Stimulated activated CD4-positive, alpha-beta T cell treated with anti-CD3 and anti-CD28 coated beads, TNF-alpha, amount 100 ng/mL, for 24 hours (primary cell): ENCODE data around the gene PALB2.
A peak's percentile ranks its signal among the peaks of the same experiment; 100 is the strongest.
"Not testable (repeated sequence)": the region's sequence is repeated elsewhere in the genome, so short reads cannot be mapped to it uniquely, and the experiment has no call there.

ENCODE experiments used
- DNase-seq, 3 experiments: peaks; one replicate each; pipeline ENCODE4 v3.0.0-alpha.2; 2020; ENCODE audit warnings: low read depth in 3 of 3

Gene PALB2

DNA sequence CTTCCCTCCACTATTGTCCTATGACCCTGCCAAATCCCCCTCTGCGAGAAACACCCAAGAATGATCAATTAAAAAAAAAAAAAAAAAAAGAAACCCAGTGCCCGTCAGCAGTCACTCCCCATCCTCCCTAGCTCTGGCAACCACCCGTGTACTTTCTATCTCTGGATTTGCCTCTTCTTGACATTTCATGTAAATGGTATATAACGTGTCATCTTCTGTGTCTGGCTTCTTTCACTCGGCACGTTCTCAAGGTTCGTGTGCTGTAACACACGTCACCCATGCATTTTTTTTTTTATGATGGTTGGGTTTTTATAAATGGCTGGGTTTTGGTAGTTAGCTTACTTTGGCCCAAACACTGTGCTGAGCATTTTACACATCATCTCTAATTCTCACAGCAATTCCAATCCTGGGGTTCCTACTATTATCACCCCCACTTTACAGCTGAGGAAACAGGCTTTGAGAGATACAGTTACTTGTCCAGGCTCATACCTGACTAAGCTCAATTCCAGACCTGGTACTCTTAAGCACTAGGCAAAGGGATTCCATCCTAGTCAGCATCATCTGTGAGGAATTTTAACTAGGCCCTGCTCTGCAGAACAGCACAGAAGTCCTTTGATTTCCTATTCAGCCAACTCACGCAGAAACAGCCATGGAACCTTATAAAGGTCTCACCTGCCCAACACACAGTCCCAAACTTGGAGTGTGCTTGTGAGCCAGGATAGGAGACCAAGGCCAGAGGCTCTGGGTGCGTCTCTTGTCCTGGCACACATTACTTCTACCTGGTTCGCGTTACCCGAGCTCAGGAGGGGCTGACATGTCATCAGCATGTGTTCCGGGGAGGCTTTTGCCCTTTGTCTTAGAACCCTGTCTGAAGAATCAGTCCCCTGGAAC lies 56.7 kb downstream of the PALB2 start:
- DNase-seq: no peak

DNA sequence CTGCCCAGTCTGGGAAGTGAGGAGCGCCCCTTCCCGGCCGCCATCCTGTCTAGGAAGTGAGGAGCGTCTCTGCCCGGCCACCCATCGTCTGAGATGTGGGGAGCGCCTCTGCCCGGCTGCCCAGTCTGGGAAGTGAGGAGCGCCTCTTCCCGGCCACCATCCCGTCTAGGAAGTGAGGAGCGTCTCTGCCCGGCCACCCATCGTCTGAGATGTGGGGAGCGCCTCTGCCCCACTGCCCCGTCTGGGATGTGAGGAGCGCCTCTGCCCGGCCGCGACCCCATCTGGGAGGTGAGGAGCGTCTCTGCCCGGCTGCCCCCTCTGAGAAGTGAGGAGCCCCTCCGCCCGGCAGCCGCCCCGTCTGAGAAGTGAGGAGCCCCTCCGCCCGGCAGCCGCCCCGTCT lies 57.8 kb downstream of the PALB2 start:
- DNase-seq: not testable (repeated sequence)

DNA sequence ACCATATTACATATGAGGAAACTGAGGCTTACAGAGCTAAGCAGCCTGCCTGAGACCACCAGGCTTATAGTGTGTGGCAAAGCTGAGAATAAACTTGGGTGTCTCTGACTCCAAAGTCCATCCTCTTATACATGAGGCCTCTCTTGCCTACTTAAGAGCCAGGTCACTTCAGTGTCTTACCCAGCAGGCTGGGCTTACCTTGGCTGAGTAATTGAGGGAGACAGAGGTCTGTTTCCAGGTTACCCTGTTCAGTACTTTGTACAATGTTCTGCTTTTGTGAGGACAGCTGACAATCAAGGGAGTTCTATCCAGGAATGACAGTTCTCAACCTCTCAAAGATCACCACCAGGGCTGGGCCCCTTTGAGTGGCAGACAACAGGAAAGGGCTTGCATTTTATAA lies 59.3 kb downstream of the PALB2 start:
- no peak for DNase-seq

DNA sequence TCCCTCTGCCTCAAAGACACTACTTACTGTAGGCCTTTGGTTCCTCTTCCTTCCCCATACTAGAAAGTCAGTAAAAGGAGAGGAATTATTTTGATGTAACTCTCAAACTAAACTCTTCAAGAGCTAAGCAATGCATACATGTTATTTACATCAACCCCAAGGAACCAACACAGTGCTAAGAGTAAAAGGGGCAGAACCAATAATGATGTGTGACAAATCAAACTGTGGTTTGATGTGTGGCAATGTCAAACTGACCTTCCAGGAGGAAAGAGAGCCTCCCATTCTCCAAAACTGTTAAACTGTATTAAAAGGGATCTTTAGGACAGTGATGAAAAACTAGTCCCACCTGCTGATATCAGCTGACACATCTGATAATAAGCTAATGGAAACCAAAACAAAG lies 60.7 kb downstream of the PALB2 start:
- DNase-seq: no peak

DNA sequence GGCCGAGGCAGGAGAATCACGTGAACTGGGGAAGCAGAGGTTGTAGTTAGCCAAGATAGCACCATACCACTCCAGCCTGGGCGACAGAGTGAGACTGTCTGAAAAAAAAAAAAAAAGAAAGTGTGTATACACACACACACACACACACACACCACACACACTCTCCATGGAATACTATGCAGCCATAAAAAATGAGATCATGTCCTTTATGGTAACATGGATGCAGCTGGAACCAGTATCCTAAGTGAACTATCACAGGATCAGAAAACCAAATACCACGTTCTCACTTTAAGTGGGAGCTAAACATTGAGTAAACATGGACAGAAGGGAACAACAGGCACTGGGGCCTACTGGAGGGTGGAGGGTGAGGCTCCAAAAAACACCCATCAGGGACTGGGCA lies 61.7 kb downstream of the PALB2 start:
- no peak for DNase-seq

DNA sequence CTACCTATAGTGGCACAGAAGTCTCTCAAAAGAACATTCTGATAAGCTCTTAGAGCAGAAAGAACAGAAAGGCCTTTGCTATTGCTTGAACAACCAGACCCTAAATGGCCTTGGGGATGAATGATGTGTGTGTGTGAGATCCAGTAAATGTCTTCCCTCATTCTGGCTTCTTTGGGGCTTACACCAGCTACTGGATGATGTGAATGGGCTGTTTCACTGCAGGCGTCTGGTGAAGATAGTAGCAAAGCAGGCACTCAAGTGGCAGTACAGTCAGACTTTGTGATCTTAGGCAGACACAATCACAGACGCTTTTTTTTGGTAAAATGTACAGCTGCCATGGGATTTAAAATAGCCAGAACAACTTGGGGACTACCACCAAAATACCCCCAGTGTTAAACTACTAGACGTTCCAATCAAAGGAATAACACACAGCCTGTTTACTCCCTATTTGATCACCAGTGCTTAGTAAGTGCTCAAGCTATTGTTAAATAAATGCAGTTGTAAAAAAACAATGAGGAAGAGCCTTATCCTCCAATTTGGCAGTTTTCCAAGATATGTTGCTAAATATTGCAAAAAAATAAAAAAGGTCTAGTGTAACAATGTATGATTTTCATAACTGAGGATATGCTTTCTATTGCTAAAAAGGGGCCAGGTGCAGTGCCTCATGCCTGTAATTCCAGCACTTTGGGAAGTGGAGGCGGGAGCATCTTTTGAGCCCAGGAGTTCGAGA lies 62.8 kb downstream of the PALB2 start:
- no peak for DNase-seq

DNA sequence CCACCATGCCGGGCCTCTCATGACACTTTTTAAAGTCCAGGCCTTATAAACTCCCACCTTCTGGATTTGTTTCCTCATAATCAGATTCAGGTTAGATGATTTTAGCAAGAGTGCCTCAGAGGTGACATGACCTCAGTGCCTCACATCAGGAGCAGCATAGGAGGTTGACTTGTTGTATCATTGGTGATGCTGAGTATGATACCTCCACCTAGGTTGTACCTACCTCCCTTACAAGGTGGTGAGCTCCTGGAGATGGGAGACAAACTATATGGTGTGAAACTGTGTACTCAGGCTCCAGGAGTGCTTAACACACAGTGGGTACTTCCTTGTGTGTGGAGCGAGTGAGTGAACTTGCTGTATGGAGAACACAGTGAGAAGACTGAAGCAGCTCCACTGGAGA lies 63.6 kb downstream of the PALB2 start:
- DNase-seq: no peak

DNA sequence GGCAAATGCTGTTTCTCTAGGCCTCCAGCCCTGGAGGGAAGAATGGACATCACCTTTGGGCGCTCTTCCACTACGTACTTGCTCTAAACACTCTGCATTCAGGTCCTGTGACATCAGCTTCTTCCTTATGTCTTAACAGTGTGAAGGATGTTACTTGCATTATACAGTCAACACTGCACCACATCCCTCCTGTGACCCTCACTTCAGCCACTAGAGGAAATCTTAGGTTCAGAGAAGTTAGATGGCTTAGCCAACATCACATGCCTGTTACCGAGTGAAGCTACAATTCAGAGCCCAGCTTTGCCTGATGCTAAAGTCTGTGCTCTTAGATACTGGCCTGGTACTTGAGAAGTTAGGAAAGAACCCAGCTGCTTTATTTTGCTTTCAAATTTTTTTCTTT lies 65.3 kb downstream of the PALB2 start:
- no peak for DNase-seq

DNA sequence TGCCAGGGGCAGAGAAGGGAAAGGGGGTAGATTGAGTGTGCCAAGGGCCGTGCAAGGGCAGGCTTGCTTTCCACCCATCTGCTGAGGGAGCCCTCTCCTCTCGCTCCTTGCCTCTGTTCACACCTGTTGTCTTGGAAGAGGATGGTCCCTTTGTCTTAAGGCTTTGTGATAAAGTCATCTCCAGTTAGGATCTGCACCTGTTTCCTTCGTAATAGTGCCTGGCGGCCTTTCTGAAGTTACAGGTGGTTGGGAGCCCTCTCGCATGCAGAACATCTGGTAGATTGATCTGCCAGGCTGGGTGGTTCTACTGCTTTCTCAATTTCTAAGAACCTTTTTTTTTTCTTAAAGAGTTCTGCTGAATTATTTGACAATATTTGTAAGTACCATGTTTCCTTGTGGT lies 67.3 kb downstream of the PALB2 start:
- DNase-seq: no peak

DNA sequence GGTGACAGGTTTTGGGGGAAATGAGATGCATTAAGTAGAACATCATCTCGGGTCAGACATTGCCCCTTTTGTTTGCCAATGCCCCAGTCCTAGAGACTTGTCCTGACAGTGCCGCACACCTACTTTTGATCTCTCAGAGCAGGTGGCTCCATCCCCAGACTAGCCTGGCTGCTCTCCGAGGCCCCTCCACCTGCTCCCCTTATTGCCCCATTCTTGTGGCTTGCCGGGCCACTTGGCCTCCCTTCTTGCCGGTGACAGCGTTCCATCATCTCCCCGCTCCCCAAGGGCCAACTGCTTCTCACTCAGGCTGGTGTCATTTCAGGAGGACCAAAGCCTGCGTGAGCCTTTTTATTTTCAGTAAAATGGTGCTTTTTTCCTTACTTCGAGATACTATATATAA lies 68.7 kb downstream of the PALB2 start:
- DNase-seq: no peak

DNA sequence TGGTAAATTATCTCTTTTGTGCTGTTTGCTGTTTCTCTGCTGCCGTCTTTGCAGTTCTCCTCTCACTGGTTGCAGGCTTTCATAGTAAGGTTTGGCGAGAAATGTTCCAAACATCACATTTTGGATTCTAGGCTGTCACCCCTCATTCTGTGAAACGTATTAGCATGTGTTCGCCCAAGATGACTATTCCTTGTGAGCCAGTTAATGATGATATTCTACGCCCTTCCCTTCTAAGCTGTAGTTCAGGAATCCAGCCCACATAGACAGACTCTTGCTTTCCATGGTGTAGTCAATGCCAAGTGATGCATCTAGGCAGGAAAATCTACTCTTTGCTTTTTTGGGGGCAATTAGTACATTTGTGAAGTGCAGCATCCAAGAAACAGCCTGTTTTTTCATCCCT lies 69.2 kb downstream of the PALB2 start:
- no peak for DNase-seq

DNA sequence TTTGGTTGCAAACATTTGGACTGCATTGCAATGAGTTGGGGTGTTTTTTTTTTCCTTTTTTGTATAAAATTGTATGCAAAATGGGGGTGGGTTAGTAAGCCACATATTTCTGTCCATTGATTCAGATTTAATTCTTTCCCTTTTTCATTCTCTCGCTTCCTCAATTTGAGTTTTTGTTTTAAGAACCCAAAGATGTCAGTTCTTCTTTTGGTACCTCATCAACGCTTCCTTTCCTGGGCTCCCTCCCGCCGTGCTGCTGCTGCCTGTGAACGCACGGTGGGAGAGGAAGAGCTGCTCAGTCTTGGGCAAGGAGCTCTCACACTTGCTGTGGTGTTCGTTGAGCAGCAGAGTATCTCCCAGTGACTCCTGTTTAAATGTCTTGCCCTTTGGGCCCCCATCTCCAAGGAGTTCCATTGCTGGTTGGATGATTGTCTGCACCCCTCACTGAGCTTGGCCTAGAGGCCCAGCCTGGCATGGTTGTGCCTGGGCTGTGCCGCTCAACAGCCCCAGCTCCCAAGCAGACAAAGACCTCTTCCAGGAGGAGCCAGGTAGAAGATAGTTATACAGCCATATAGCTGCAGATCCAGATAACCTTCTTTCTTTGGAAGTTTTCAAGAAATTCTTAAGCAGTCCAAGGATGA lies 70.0 kb downstream of the PALB2 start:
- DNase-seq: no peak

DNA sequence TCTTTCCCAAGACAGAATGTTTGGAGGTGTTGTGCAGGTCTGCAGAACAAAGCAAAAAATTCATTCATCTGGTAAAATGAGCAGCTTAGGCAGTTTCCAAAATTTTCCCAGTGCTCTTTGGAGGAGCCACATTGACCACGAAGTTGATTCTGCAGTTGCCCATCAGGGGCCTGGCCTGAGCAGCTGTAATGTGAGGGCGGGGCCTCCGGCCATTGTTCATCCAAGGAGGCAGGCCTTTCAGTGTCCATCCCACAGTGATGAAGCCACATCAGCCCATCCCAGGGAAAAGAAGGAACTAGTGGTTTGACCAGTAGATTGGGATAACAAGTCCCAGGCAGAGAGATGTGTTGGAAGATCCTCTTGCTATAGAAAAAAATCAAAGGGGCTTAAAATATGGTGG lies 73.5 kb downstream of the PALB2 start:
- no peak for DNase-seq

DNA sequence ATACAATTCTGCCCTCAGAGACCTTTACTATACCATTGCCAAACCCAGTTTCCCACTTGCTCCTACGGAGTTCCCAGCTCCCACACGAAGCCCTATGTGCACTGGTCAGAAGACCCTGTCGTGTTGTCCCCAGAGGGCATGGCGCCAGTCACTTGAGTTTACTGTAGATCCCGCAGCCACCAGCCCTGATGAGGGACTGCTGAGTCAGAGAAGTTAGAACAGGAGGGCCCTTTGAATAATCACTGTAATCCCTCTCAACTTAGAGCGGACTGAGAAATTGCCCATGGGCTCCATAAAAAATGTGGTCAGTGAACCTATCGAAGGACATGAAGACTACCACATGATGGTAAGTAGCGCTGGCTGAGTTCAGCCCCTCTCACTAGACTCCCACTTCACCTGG lies 74.4 kb downstream of the PALB2 start:
- DNase-seq: no peak

DNA sequence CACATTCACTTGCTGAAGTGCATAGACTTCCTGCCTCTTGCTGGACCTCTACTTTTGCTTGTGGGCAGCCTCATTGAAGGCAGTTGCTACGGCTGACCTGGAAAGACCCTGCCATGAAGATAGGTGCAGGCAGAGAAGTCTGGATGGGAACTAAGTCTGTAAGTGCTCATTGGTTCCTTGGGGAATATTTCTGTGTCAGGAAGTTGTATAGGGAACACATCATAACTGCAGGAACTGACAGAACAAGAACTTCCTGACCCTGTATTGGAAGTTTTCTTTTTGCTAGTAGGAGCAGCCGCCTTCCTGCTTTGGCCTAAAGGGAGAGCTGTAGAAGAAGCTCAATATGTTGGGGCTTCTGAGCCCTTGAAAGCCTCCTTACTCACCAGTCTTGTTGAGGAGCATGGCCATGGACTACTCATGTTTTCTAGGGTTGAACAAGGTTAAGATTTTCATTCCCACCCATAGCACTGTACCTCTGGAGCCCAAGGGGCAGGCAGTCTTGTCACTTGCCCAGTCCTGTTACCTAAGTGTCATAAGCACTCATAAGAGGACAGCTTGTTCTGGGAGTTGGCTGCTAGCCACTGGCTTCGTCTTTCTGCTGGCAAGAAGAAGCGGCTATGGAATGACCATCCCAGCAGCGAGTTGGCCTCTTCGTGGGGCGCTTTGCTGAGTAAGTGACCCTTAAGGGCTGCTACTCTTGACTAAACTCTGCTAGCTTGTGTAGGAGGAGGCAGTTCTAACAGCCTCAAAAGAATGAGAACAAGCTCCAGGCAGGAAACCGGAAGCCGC lies 76.3 kb downstream of the PALB2 start:
- DNase-seq: no peak

DNA sequence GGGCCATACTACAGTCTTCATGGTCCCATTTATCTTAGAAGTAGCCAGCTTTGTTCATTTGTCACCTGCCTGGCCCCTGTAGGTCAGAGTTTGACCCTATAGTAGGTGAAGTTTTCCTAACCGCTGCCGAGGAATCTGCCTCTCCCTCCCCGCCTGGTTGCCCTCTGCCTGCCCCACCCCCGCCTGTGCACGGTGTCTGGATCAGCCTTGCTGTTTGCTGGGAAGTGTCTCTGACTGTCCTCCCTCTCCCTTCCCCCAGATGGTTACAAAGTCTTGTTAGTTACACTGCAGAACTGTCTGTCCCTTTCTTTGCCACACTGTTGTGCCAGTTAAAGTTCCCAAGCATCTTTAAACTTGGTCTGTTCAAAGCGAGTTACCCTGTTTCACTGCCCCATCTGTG lies 77.9 kb downstream of the PALB2 start:
- DNase-seq: no peak

DNA sequence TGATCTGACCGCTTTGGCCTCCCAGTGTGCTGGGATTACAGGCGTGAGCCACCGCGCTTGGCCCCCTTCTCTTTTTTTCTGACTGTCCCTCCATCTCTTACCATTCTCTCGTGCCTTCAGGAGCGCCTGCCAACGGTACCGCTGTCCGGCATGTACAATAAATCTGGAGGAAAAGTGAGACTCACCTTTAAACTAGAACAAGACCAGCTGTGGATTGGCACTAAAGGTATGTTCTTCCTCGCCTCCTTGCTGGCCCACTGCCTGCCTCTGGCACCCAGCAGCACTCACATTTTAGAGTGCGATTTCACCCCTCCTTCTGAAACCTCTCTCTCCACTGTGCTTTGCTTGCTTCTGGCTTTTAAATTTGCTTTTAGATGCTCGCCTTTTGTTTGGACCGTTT lies 78.6 kb downstream of the PALB2 start:
- no peak for DNase-seq

DNA sequence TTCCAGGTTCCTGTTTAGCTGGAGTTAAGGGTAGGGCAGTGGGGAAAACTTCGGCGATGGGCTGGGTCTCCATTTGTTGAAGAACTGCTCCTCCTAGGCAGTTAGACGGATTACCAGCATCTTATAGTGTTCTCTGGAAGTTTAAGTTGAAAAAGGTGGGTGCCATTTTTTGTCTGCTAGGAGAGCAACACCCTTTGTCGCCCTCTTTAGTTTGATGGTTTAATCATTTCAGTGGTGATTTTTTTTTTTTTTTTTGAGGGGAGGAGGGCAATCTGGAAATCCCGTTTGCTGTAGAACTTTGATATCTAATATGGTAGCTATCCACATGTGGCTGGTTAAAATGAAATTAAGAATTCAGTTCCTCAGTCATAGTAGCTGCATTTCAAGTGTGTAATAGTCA lies 79.5 kb downstream of the PALB2 start:
- DNase-seq: no peak

DNA sequence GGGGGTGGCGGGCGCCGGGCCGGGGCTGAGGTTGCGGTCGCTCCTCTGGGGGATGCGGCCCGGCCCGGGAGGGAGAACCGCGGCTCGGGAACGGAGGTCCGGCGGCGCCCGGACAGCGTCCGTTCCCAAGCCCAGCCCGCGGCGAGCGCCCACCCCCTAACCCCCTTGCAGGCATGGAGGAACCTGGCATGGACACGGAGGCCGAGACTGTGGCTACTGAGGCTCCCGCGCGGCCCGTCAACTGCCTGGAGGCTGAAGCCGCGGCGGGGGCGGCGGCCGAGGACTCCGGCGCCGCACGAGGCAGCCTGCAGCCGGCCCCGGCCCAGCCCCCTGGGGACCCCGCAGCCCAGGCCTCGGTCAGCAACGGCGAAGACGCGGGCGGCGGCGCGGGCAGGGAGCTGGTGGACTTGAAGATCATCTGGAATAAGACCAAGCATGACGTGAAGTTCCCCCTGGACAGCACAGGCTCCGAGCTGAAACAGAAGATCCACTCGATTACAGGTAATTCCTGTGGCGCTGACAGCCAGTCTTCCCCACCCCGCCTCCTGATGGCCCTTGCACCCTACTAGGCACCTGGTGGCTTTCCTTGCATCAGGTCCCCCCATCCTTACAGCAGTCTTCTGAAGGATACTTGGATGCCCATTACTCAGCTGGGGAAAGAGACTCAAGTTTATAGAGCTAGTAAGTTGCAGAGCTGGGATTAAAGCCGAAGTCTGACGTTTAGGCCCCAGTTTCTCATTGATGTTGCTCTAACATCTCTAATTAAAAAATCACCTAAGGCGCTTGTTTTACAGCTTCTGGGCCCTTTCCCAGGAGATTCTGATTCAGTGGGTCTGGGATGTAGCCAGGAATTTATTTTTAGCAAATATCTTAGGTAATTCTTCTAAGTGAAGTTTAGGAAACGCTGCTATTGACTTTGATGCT lies 83.1 kb downstream of the PALB2 start:
- peak in 1 of 3 experiments; percentile 5 for DNase-seq

DNA sequence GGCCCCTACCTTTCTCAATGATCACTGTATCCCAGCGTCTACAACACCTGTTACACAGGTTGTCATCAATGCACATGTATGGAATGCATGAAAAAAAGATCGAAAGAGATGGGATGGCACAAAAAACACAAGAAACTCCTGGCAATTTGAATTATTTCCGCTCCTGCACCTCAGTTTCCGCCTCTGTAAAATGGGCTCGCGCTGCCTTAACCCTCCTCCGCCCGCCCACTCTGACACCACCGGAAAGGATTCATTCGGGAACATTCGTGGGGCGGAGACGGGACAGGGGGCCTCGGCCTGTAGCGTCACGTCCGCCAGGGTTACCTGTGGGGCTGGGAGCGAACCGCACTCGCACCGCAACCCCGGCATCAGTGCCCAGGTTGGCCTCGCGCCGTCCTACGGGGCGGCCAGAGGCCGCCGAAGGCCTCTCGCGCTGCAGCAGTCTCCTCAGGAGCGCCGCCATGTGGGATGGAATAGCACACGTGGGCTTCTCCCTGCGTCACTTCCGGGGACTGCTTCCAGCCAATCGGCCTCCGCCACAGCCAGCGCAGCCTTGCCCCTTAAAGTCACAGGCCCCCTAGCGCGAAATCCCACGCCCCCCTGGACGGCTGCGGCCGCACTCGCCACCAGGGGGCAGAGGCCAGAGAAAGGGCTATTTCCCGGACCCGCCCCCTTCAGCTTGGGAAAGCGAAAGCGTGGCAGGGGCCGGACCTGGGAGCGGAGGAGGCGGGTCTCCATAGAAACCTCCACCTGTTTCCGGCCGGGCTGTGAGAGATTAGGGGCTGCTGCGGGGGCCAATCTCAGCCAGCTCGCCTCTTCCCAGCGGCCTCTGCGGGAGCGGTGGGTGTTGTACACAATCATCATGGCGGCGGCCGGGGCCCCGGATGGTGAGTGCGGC lies 84.0 kb downstream of the PALB2 start, which contains the start of the genes EARS2 and UBFD1:
TSS of gene EARS2 (minus strand) at position 470 of the 898 bp plus-strand sequence. CDS start at position 463, 7 bp downstream.
TSS of gene UBFD1 (plus strand) at position 847 of the 898 bp plus-strand sequence. CDS start at position 863, 16 bp downstream.
- peak; percentile 98 for DNase-seq
